ENCODE measurements around the gene MSH5.
A peak's percentile ranks its signal among the peaks of the same experiment; 100 is the strongest.
"Not testable (repeated sequence)": the region's sequence is repeated elsewhere in the genome, so short reads cannot be mapped to it uniquely, and the experiment has no call there.

MSH5 gene

GRCh38 chr6:31793927-31794245 lies 54.1 kb downstream of the MSH5 start:
- H3K9me3 ChIP-seq (ENCODE audit: control insufficient read depth, insufficient read depth, low read length); H3K4me1 ChIP-seq (ENCODE audit: control insufficient read depth, insufficient read depth, low read length); H3K27me3 ChIP-seq (ENCODE audit: control insufficient read depth, insufficient read depth, low read length); H3K9ac ChIP-seq (ENCODE audit: low read depth, low read length): not testable (repeated sequence)
- Histone ChIP-seq H3K4me3 (ENCODE audit: low read depth, low read length) (peak overlapping the region; percentile 75), H3K36me3 (ENCODE audit: control insufficient read depth, insufficient read depth, low read length) (peaks cover 20% of the 10 kb centered on the region)

- H3K9ac ChIP-seq (ENCODE audit: low read depth, low read length): peak overlapping the region; percentile 82
- H3K4me1 ChIP-seq (ENCODE audit: control insufficient read depth, insufficient read depth, low read length): peaks cover 6% of the 10 kb centered on the region
- H3K9me3 ChIP-seq (ENCODE audit: control insufficient read depth, insufficient read depth, low read length): no peaks in the 10 kb centered on the region
- H3K36me3 ChIP-seq (ENCODE audit: control insufficient read depth, insufficient read depth, low read length): peaks cover 20% of the 10 kb centered on the region
- H3K27me3 ChIP-seq (ENCODE audit: control insufficient read depth, insufficient read depth, low read length): no peaks in the 10 kb centered on the region
- H3K4me3 ChIP-seq (ENCODE audit: low read depth, low read length): peak overlapping the region; percentile 75
These were observed 54.6 kb downstream of the MSH5 start for GRCh38 chr6:31794294-31794865.

- peaks cover 20% of the 10 kb centered on the region for H3K36me3 ChIP-seq (ENCODE audit: control insufficient read depth, insufficient read depth, low read length)
- peak overlapping the region; percentile 75 for H3K4me3 ChIP-seq (ENCODE audit: low read depth, low read length)
- H3K9me3 ChIP-seq (ENCODE audit: control insufficient read depth, insufficient read depth, low read length): no peaks in the 10 kb centered on the region
- peak overlapping the region; percentile 82 for H3K9ac ChIP-seq (ENCODE audit: low read depth, low read length)
- H3K4me1 ChIP-seq (ENCODE audit: control insufficient read depth, insufficient read depth, low read length): peaks cover 6% of the 10 kb centered on the region
- no peaks in the 10 kb centered on the region for H3K27me3 ChIP-seq (ENCODE audit: control insufficient read depth, insufficient read depth, low read length)
These were observed 55.2 kb downstream of the MSH5 start for GRCh38 chr6:31794866-31795615.

- H3K4me3 ChIP-seq (ENCODE audit: low read depth, low read length): peak within 1 kb of the TSS; percentile 75
- H3K36me3 ChIP-seq (ENCODE audit: control insufficient read depth, insufficient read depth, low read length): peaks cover 20% of the 10 kb centered on the region
- H3K9me3 ChIP-seq (ENCODE audit: control insufficient read depth, insufficient read depth, low read length): no peaks in the 10 kb centered on the region
- H3K9ac ChIP-seq (ENCODE audit: low read depth, low read length): peak within 1 kb of the TSS; percentile 82
- H3K27me3 ChIP-seq (ENCODE audit: control insufficient read depth, insufficient read depth, low read length): no peaks in the 10 kb centered on the region
- peaks cover 6% of the 10 kb centered on the region for H3K4me1 ChIP-seq (ENCODE audit: control insufficient read depth, insufficient read depth, low read length)
These were observed 56.0 kb downstream of the MSH5 start, which contains the start of gene VARS1 for GRCh38 chr6:31795616-31796298. TSS of gene VARS1 (minus strand) at chr6:31795752. CDS start at chr6:31795217, 535 bp downstream.

- H3K4me1 ChIP-seq (ENCODE audit: control insufficient read depth, insufficient read depth, low read length): peaks cover 6% of the 10 kb centered on the region
These were observed 57.2 kb downstream of the MSH5 start for GRCh38 chr6:31796993-31797385.

GRCh38 chr6:31797588-31797987 lies 57.8 kb downstream of the MSH5 start:
- H3K4me1 ChIP-seq (ENCODE audit: control insufficient read depth, insufficient read depth, low read length): peaks cover 6% of the 10 kb centered on the region
- no peak overlapping the region for H3K4me3 ChIP-seq (ENCODE audit: low read depth, low read length)
- H3K9me3 ChIP-seq (ENCODE audit: control insufficient read depth, insufficient read depth, low read length): no peaks in the 10 kb centered on the region
- H3K9ac ChIP-seq (ENCODE audit: low read depth, low read length): no peak overlapping the region
- H3K27me3 ChIP-seq (ENCODE audit: control insufficient read depth, insufficient read depth, low read length): no peaks in the 10 kb centered on the region
- H3K36me3 ChIP-seq (ENCODE audit: control insufficient read depth, insufficient read depth, low read length): peaks cover 9% of the 10 kb centered on the region

More at GRCh38 chr6:31796993-31797385, 57.2 kb downstream of the MSH5 start:
- Histone ChIP-seq H3K9me3 (ENCODE audit: control insufficient read depth, insufficient read depth, low read length) (no peaks in the 10 kb centered on the region), H3K27me3 (ENCODE audit: control insufficient read depth, insufficient read depth, low read length) (no peaks in the 10 kb centered on the region), H3K4me3 (ENCODE audit: low read depth, low read length) (no peak overlapping the region), H3K9ac (ENCODE audit: low read depth, low read length) (no peak overlapping the region), H3K36me3 (ENCODE audit: control insufficient read depth, insufficient read depth, low read length) (peaks cover 13% of the 10 kb centered on the region)

- H3K9ac ChIP-seq (ENCODE audit: low read depth, low read length): no peak overlapping the region
- peaks cover 4% of the 10 kb centered on the region for H3K36me3 ChIP-seq (ENCODE audit: control insufficient read depth, insufficient read depth, low read length)
- no peaks in the 10 kb centered on the region for H3K27me3 ChIP-seq (ENCODE audit: control insufficient read depth, insufficient read depth, low read length)
- H3K9me3 ChIP-seq (ENCODE audit: control insufficient read depth, insufficient read depth, low read length): no peaks in the 10 kb centered on the region
- H3K4me3 ChIP-seq (ENCODE audit: low read depth, low read length): no peak overlapping the region
- H3K4me1 ChIP-seq (ENCODE audit: control insufficient read depth, insufficient read depth, low read length): no peaks in the 10 kb centered on the region
These were observed 60.0 kb downstream of the MSH5 start for GRCh38 chr6:31799781-31800180.

GRCh38 chr6:31801031-31801927 lies 61.5 kb downstream of the MSH5 start:
- H3K9me3 ChIP-seq (ENCODE audit: control insufficient read depth, insufficient read depth, low read length): not testable (repeated sequence)

GRCh38 chr6:31805939-31806469 lies 66.2 kb downstream of the MSH5 start:
- Histone ChIP-seq H3K9ac (ENCODE audit: low read depth, low read length) (peak overlapping the region; percentile 70), H3K4me3 (ENCODE audit: low read depth, low read length) (peak overlapping the region; percentile 78), H3K9me3 (ENCODE audit: control insufficient read depth, insufficient read depth, low read length) (no peaks in the 10 kb centered on the region), H3K27me3 (ENCODE audit: control insufficient read depth, insufficient read depth, low read length) (no peaks in the 10 kb centered on the region), H3K36me3 (ENCODE audit: control insufficient read depth, insufficient read depth, low read length) (no peaks in the 10 kb centered on the region), H3K4me1 (ENCODE audit: control insufficient read depth, insufficient read depth, low read length) (no peaks in the 10 kb centered on the region)

More at GRCh38 chr6:31801031-31801927, 61.5 kb downstream of the MSH5 start:
- not testable (repeated sequence) for H3K4me1 ChIP-seq (ENCODE audit: control insufficient read depth, insufficient read depth, low read length); H3K9ac ChIP-seq (ENCODE audit: low read depth, low read length); H3K27me3 ChIP-seq (ENCODE audit: control insufficient read depth, insufficient read depth, low read length); H3K36me3 ChIP-seq (ENCODE audit: control insufficient read depth, insufficient read depth, low read length); H3K4me3 ChIP-seq (ENCODE audit: low read depth, low read length)

GRCh38 chr6:31806470-31807272 lies 66.9 kb downstream of the MSH5 start, which contains the start of gene LSM2:
TSS of gene LSM2 (minus strand) at chr6:31806966. CDS start at chr6:31806757, 209 bp downstream.
- Histone ChIP-seq H3K9me3 (ENCODE audit: control insufficient read depth, insufficient read depth, low read length) (no peaks in the 10 kb centered on the region), H3K9ac (ENCODE audit: low read depth, low read length) (peak within 1 kb of the TSS; percentile 70), H3K4me1 (ENCODE audit: control insufficient read depth, insufficient read depth, low read length) (no peaks in the 10 kb centered on the region), H3K4me3 (ENCODE audit: low read depth, low read length) (peak within 1 kb of the TSS; percentile 78), H3K36me3 (ENCODE audit: control insufficient read depth, insufficient read depth, low read length) (no peaks in the 10 kb centered on the region), H3K27me3 (ENCODE audit: control insufficient read depth, insufficient read depth, low read length) (no peaks in the 10 kb centered on the region)

Data from iPS-15b (cell line).